Measurements from ENCODE around the gene RGCC.
"Not testable (repeated sequence)": the region's sequence is repeated elsewhere in the genome, so short reads cannot be mapped to it uniquely, and the experiment has no call there.

The RGCC gene

GRCh38 chr13:41421330-41421729, 36.0 kb upstream of the RGCC start:
- H3K4me2 ChIP-seq (ENCODE audit: insufficient read depth, low read length, poor library complexity, severe bottlenecking); H2BK5ac ChIP-seq (ENCODE audit: low read length); H3K9ac ChIP-seq (ENCODE audit: low read depth, low read length, poor library complexity); H3K14ac ChIP-seq (ENCODE audit: low read length); H2AFZ ChIP-seq (ENCODE audit: low read length); H3K4ac ChIP-seq (ENCODE audit: low read length); H2BK12ac ChIP-seq (ENCODE audit: low read length); H3K4me1 ChIP-seq (ENCODE audit: control insufficient read depth in 2 of 2, insufficient read depth in 1 of 2, low read depth in 1 of 2, low read length in 2 of 2); H3K4me3 ChIP-seq (ENCODE audit: low read length in 2 of 2); H3K27ac ChIP-seq (replicated peaks; ENCODE audit: low read length); H4K8ac ChIP-seq (ENCODE audit: low read depth, low read length); DNase-seq (ENCODE audit: low spot score); H2AK5ac ChIP-seq (ENCODE audit: low read depth, low read length); H3K18ac ChIP-seq (ENCODE audit: low read length); H3K23ac ChIP-seq (ENCODE audit: low read depth, low read length, poor library complexity); H3K9me3 ChIP-seq (replicated peaks in 1 of 2; ENCODE audit: control insufficient read depth in 2 of 2, insufficient read depth in 1 of 2, low read depth in 1 of 2, low read length in 2 of 2); H3K79me1 ChIP-seq (ENCODE audit: low read depth, low read length); H2BK120ac ChIP-seq (ENCODE audit: low read depth, low read length); H3K27me3 ChIP-seq (ENCODE audit: control insufficient read depth in 3 of 3, insufficient read depth in 3 of 3, low read depth in 1 of 3, low read length in 3 of 3); H4K91ac ChIP-seq (ENCODE audit: low read depth, low read length, poor library complexity); H3K36me3 ChIP-seq (replicated peaks in 1 of 2; ENCODE audit: control insufficient read depth in 2 of 2, insufficient read depth in 2 of 2, low read length in 2 of 2); H2BK15ac ChIP-seq (ENCODE audit: low read length): not testable (repeated sequence)
- WGBS, 2 donors (ENCODE audit: extremely low coverage in 2 of 2, insufficient read length in 2 of 2, insufficient replicate concordance in 1 of 2): no CpG with 5 or more reads among the region's 6 CpGs

- H3K4me2 ChIP-seq (ENCODE audit: insufficient read depth, low read length, poor library complexity, severe bottlenecking); H3K4ac ChIP-seq (ENCODE audit: low read length); H2BK5ac ChIP-seq (ENCODE audit: low read length); H4K8ac ChIP-seq (ENCODE audit: low read depth, low read length); H3K79me1 ChIP-seq (ENCODE audit: low read depth, low read length); H3K36me3 ChIP-seq (replicated peaks in 1 of 2; ENCODE audit: control insufficient read depth in 2 of 2, insufficient read depth in 2 of 2, low read length in 2 of 2); H3K4me1 ChIP-seq (ENCODE audit: control insufficient read depth in 2 of 2, insufficient read depth in 1 of 2, low read depth in 1 of 2, low read length in 2 of 2); H2BK12ac ChIP-seq (ENCODE audit: low read length); H4K91ac ChIP-seq (ENCODE audit: low read depth, low read length, poor library complexity); H3K27ac ChIP-seq (replicated peaks; ENCODE audit: low read length); H2AK5ac ChIP-seq (ENCODE audit: low read depth, low read length); H3K9ac ChIP-seq (ENCODE audit: low read depth, low read length, poor library complexity); H3K18ac ChIP-seq (ENCODE audit: low read length); H3K27me3 ChIP-seq (ENCODE audit: control insufficient read depth in 3 of 3, insufficient read depth in 3 of 3, low read depth in 1 of 3, low read length in 3 of 3); H3K14ac ChIP-seq (ENCODE audit: low read length); H3K9me3 ChIP-seq (replicated peaks in 1 of 2; ENCODE audit: control insufficient read depth in 2 of 2, insufficient read depth in 1 of 2, low read depth in 1 of 2, low read length in 2 of 2); H3K4me3 ChIP-seq (ENCODE audit: low read length in 2 of 2); H3K23ac ChIP-seq (ENCODE audit: low read depth, low read length, poor library complexity); H2BK120ac ChIP-seq (ENCODE audit: low read depth, low read length); H2BK15ac ChIP-seq (ENCODE audit: low read length); DNase-seq (ENCODE audit: low spot score): not testable (repeated sequence)
- H2AFZ ChIP-seq (ENCODE audit: low read length): peak overlapping the region; percentile 45
- no CpG with 5 or more reads among the region's 7 CpGs for WGBS, 2 donors (ENCODE audit: extremely low coverage in 2 of 2, insufficient read length in 2 of 2, insufficient replicate concordance in 1 of 2)
Observed at GRCh38 chr13:41421983-41422382, 35.4 kb upstream of the RGCC start.

- not testable (repeated sequence) for H3K4me1 ChIP-seq (ENCODE audit: control insufficient read depth in 2 of 2, insufficient read depth in 1 of 2, low read depth in 1 of 2, low read length in 2 of 2); H3K79me1 ChIP-seq (ENCODE audit: low read depth, low read length); H3K18ac ChIP-seq (ENCODE audit: low read length); H2BK15ac ChIP-seq (ENCODE audit: low read length); H3K4me3 ChIP-seq (ENCODE audit: low read length in 2 of 2); H4K91ac ChIP-seq (ENCODE audit: low read depth, low read length, poor library complexity); H2BK12ac ChIP-seq (ENCODE audit: low read length); H3K23ac ChIP-seq (ENCODE audit: low read depth, low read length, poor library complexity); H3K27me3 ChIP-seq (ENCODE audit: control insufficient read depth in 3 of 3, insufficient read depth in 3 of 3, low read depth in 1 of 3, low read length in 3 of 3); H3K4ac ChIP-seq (ENCODE audit: low read length); H3K4me2 ChIP-seq (ENCODE audit: insufficient read depth, low read length, poor library complexity, severe bottlenecking); H4K8ac ChIP-seq (ENCODE audit: low read depth, low read length); H2BK5ac ChIP-seq (ENCODE audit: low read length); H3K14ac ChIP-seq (ENCODE audit: low read length); H3K9me3 ChIP-seq (replicated peaks in 1 of 2; ENCODE audit: control insufficient read depth in 2 of 2, insufficient read depth in 1 of 2, low read depth in 1 of 2, low read length in 2 of 2); H3K27ac ChIP-seq (replicated peaks; ENCODE audit: low read length); H2BK120ac ChIP-seq (ENCODE audit: low read depth, low read length); H3K9ac ChIP-seq (ENCODE audit: low read depth, low read length, poor library complexity); DNase-seq (ENCODE audit: low spot score); H2AK5ac ChIP-seq (ENCODE audit: low read depth, low read length); H2AFZ ChIP-seq (ENCODE audit: low read length); H3K36me3 ChIP-seq (replicated peaks in 1 of 2; ENCODE audit: control insufficient read depth in 2 of 2, insufficient read depth in 2 of 2, low read length in 2 of 2)
- no CpG with 5 or more reads among the region's 13 CpGs for WGBS, 2 donors (ENCODE audit: extremely low coverage in 2 of 2, insufficient read length in 2 of 2, insufficient replicate concordance in 1 of 2)
Observed at GRCh38 chr13:41423259-41423658, 34.1 kb upstream of the RGCC start.

GRCh38 chr13:41424675-41425074, 32.7 kb upstream of the RGCC start:
- H3K4me1 ChIP-seq (ENCODE audit: control insufficient read depth in 2 of 2, insufficient read depth in 1 of 2, low read depth in 1 of 2, low read length in 2 of 2): not testable (repeated sequence)

More at GRCh38 chr13:41424675-41425074, 32.7 kb upstream of the RGCC start:
- H3K4ac ChIP-seq (ENCODE audit: low read length); H2AK5ac ChIP-seq (ENCODE audit: low read depth, low read length); H2BK12ac ChIP-seq (ENCODE audit: low read length); H3K79me1 ChIP-seq (ENCODE audit: low read depth, low read length); H3K36me3 ChIP-seq (replicated peaks in 1 of 2; ENCODE audit: control insufficient read depth in 2 of 2, insufficient read depth in 2 of 2, low read length in 2 of 2); H3K4me3 ChIP-seq (ENCODE audit: low read length in 2 of 2); DNase-seq (ENCODE audit: low spot score); H4K8ac ChIP-seq (ENCODE audit: low read depth, low read length); H2BK5ac ChIP-seq (ENCODE audit: low read length); H3K18ac ChIP-seq (ENCODE audit: low read length); H3K27ac ChIP-seq (replicated peaks; ENCODE audit: low read length); H2AFZ ChIP-seq (ENCODE audit: low read length); H2BK15ac ChIP-seq (ENCODE audit: low read length); H3K14ac ChIP-seq (ENCODE audit: low read length); H3K27me3 ChIP-seq (ENCODE audit: control insufficient read depth in 3 of 3, insufficient read depth in 3 of 3, low read depth in 1 of 3, low read length in 3 of 3); H4K91ac ChIP-seq (ENCODE audit: low read depth, low read length, poor library complexity); H3K9me3 ChIP-seq (replicated peaks in 1 of 2; ENCODE audit: control insufficient read depth in 2 of 2, insufficient read depth in 1 of 2, low read depth in 1 of 2, low read length in 2 of 2); H3K23ac ChIP-seq (ENCODE audit: low read depth, low read length, poor library complexity); H2BK120ac ChIP-seq (ENCODE audit: low read depth, low read length); H3K9ac ChIP-seq (ENCODE audit: low read depth, low read length, poor library complexity); H3K4me2 ChIP-seq (ENCODE audit: insufficient read depth, low read length, poor library complexity, severe bottlenecking): not testable (repeated sequence)
- WGBS, 2 donors (ENCODE audit: extremely low coverage in 2 of 2, insufficient read length in 2 of 2, insufficient replicate concordance in 1 of 2): 100% methylated on average over 2 of the region's 6 CpGs; no CpG with 5 or more reads in 1 of the 2 donors

Measured in neuronal stem cell (in vitro differentiated cells).